ENCODE results near the gene ARHGEF28.
A peak's percentile ranks its signal among the peaks of the same experiment; 100 is the strongest.

ARHGEF28 gene

GRCh38 chr5:73661753-73662152 lies 35.8 kb downstream of the ARHGEF28 start:
- no peak for DNase-seq (ENCODE audit: low read depth)

DNA sequence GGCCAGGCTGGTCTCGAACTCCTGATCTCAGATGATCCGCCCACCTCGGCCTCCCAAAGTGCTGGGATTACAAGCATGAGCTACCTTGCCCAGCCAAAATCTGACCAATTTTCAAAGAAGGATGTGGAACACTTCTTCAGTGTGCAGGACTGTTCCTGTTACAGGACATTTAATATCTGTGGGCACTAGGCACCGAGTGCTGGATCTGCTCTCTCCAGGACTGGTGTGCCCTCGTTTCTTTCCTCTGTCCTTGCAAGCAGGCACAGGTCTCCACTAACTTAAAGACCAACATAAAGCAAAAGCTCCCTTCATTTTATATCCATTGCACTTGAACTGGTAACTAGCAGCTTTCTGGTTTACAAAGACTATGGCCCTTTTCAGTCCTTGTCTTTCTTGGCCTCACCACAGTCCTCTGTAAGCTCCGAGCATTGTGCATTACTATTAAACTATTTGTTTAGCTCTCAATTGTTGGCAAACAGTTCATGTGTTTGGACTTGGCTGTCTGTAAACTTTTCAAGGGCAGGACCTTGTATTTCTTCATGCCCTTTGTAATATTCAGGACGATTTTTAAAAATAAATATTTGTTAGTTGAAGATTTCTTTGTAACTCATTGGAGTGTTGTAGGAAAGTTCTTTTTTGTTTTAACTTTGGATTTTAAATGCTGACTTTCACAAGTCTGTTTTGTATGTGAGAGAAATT lies 37.3 kb downstream of the ARHGEF28 start:
- no peak for DNase-seq (ENCODE audit: low read depth)

DNA sequence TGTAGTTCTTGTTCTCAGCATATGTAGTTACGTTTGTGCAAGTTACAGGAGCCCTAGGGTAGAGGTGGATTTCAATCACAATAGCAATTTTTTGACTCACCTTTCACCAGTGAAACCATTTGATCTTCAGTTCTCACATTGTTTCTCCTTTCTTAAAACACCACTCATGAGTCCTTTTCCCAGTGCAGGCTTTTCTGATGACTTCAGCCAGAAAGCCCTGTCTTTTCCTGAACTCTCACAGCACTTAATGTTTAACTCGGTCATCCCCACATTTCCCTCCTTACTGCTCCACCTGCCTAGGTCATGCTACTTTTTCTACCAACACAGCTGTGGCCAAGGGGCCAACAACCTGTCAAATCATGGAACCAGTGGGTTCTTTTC lies 37.9 kb downstream of the ARHGEF28 start:
- no peak for DNase-seq (ENCODE audit: low read depth)

GRCh38 chr5:73664796-73665195 lies 38.8 kb downstream of the ARHGEF28 start:
- no peak for DNase-seq (ENCODE audit: low read depth)

DNA sequence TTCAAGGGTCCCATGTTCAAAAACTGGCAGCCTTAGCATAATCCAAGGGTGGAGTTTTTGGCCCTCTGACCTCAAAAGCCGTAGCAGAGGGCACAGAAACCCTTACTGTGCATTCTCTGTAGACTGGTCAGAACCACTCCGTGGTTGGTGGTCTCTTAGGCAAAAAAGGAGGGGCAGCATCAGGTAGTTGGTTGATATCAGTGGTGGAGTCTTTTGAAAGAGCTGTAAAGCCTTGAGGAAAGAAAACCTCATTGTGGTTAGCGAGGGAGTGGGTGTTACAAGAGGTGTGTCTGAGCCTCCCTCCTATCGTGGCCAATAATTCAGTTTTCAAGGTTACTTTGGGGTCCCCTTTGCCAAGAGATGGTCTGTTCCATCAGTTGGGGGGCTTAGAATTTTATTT lies 40.9 kb downstream of the ARHGEF28 start:
- no peak for DNase-seq (ENCODE audit: low read depth)

GRCh38 chr5:73668017-73668416 lies 42.0 kb downstream of the ARHGEF28 start:
- DNase-seq (ENCODE audit: low read depth), result no peak

DNA sequence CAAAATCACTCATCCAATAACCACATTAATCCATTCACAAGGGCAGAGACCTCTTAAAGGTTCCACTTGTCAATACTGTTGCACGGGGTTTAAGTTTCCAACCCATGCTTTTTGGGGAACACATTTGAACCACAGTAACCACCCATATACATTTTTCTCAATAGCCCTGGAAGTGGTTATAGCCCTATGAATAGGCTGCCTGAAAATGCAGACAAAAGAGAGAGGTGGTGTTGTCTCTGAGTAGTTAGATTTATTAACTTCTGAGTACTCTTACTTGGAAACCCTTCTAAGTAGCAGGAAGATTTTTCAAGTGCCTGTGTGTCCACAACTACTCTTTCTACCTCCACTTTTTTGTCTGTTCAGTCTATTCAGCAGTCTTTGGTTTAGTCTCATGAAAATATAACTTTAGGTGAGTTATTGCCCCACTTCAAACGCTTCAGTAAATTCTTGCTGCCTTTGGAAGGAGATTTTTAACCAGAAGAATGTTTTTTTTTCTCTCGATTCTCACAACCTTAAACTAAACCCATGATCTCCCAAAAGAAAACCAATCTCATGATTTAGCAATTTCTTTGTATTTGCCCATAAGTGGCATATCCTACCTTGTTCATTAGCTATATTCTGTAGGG lies 42.6 kb downstream of the ARHGEF28 start:
- no peak for DNase-seq (ENCODE audit: low read depth)

DNA sequence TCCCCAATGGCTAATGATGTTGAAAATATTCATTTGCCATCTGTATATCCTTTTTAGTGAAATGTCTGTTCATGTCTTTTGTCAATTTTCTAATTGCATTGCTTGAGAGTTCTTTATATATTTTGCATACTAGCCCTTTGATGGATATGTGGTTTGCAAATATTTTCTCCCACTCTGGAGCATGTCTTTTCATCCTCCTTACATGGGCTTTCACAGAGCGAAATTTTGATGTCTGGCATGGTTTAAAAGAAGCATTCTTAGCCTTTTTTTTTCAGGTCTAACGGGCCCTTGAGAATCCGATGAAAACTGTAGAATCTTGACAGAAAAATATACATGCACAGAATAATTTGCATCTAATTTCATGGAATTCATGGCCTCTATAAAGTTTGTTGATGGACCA lies 44.7 kb downstream of the ARHGEF28 start:
- DNase-seq (ENCODE audit: low read depth), result no peak

GRCh38 chr5:73672132-73672531 lies 46.1 kb downstream of the ARHGEF28 start:
- no peak for DNase-seq (ENCODE audit: low read depth)

DNA sequence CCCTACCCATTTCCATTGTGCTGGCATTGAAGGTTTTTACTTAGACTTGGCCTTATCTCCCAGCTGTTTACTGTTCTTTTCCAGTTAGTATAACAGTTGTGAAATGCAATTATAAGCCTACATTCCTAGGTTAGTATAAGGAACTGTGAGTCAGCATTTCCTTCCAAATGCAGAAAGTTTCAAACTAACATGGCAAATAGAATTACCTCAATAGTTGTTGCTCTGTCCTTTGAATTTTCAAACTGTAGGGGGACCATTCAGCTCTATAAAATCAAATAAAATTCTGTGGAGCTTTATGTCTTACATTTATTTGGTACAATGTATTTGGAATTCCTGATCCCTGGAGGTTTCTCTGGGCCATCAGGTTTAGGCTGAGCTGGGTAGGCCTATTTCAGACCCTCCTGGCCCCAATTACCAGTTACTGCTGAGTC lies 47.2 kb downstream of the ARHGEF28 start:
- DNase-seq (ENCODE audit: low read depth), result no peak

GRCh38 chr5:73674669-73675004 lies 48.6 kb downstream of the ARHGEF28 start:
- no peak for DNase-seq (ENCODE audit: low read depth)

GRCh38 chr5:73678322-73678740 lies 52.3 kb downstream of the ARHGEF28 start:
- no peak for DNase-seq (ENCODE audit: low read depth)

- DNase-seq (ENCODE audit: low read depth), result no peak
These were observed 52.8 kb downstream of the ARHGEF28 start for GRCh38 chr5:73678807-73679206.

- no peak for DNase-seq (ENCODE audit: low read depth)
These were observed 56.2 kb downstream of the ARHGEF28 start for GRCh38 chr5:73682176-73682575.

DNA sequence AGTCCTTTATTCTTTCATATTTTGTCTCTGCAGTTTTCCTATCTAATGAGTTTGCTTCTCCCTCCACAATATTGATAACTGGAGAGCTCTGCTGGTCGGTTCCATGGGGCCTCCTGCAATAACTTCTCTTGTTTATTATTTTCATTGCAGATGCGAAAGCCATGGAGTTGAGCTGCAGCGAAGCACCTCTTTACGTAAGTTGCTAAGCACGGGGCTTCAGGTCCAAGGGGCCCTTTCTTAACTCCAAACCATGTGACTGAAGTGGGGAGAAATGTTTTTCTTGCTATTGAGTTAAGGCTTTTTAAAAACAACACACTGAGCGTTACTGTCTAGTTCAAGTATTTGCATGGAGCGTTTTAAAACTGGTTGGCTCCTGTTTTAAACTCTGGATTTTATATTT lies 58.7 kb downstream of the ARHGEF28 start:
- no peak for DNase-seq (ENCODE audit: low read depth)

DNA sequence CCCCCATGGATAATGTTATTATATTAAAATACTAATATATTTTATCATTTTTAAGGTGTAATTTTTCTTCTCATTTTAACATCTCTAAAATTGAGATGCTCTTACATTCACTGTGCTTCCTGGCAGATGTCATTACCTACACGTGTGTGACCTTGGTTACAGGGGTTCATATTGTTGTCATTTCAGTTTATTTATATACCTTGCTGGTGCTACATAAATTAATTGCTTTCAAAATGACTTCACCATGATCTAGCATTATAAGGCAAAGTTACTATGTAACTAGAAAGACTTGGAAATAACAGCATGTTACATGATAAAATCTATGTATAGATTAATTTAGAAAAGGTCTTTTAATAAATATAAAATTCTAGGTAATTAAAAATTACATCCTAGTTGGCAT lies 60.9 kb downstream of the ARHGEF28 start:
- no peak for DNase-seq (ENCODE audit: low read depth)

DNA sequence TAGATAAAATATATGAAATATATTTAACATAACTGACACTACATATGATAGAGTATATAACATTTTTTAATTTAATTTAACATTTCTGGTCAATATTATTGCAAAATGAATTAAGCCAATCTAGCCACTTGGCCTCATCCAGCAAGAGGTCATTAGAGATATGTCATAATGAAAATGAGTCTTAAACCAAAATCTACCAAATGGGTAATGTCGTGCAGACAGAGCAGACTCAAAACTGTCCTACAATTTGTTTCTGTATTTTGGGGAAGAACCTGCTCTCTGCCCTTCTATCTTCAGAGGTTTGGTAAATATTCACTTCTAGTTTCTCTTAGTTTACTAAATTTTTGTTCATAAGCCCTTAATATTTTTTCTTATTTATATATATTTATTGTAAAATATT lies 61.4 kb downstream of the ARHGEF28 start:
- no peak for DNase-seq (ENCODE audit: low read depth)

DNA sequence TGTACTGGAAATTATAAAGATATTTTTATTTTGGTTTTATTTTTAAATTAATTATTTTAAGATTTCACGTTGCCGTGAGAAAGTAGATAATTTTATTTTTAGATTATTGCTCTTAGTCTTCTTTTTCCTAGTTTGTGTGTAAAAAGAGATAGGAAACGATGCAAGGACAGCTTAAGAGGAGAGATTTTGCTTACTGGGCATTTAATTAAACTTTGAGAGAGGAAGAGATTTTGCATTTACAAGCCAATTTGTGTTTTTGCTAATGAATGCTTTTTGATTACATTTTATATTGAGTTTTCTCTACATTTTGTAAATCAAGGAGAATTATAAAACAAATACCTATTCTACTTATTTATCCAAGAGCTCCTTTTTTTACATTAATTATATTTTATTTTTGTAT lies 64.0 kb downstream of the ARHGEF28 start:
- no peak for DNase-seq (ENCODE audit: low read depth)

DNA sequence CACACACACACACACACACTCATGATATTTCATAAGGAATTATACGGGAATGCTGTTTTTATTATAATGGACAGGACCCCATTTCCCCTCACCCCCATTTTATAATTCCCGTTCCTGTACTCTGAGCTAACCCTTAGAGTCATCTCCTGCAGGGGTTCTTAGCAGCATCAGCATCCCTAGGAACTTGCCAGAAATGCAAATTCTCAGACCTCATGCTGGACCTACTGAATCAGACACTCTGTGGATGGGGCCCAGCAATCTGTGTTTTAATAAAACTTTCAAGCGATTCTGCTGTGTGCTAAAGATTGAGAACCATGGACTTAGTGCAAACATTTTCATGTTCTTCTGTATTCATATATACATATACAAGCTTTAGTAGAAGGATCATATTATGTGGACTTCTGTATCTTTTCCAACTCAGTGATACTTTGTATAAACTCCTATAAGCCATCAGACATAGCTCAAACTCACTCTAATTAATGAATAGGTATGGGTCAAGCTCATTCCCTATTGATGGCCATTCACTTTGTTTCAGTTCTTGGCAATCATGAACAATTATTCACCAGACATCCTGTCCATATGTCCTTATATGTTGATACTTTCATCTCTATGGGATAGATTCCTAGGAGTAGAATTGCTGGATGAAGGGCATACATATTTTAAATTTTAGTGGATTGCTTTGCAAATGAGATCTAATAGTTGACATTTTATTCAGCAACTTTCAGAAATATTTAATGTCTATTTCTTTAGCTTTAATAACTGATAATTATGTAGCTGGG lies 65.5 kb downstream of the ARHGEF28 start:
- DNase-seq (ENCODE audit: low read depth), result no peak

- DNase-seq (ENCODE audit: low read depth), result no peak
These were observed 66.2 kb downstream of the ARHGEF28 start for GRCh38 chr5:73692166-73692640.

DNA sequence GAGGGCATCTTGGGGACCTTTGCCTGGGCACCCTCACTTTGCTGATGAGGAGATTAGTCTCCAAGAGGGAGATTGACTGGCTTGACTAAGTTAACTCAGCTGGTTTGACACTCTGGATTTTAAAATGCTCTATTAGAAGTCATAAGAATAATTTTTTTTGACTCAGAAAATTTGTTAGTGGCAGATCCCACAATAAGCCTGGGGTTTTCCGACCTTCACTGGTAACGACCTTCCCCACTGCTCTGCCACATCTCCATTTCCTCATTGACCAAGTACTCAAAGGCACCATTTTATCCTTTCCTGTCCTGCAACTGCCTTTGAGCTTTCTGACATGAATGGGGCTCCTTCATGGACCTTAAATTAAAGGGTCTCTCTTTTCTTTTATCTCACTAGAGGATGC lies 67.0 kb downstream of the ARHGEF28 start:
- no peak for DNase-seq (ENCODE audit: low read depth)

DNA sequence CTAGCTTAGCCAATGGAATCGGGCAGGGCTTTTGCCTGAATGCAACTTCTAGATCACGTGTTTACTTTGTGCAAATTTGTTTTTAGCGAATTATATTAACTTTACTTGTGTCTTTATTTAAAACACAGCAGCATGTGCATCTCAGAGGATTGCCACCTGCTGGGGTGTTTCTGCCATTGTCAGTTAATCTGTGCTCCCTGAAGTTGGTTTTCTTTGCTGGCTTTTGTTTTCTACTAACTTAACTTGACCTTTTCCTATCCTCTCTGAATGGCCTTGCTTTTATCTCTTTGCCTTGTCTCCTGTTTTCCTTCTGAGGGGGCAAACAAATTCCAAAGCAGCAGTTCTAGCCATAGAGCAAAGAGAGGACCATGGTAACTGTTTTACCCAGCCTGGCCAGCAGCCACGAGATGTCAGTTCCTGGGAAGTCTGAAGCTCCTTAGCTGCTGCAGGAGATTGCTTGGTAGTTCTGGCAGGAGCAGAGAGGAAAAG lies 67.6 kb downstream of the ARHGEF28 start:
- no peak for DNase-seq (ENCODE audit: low read depth)

DNA sequence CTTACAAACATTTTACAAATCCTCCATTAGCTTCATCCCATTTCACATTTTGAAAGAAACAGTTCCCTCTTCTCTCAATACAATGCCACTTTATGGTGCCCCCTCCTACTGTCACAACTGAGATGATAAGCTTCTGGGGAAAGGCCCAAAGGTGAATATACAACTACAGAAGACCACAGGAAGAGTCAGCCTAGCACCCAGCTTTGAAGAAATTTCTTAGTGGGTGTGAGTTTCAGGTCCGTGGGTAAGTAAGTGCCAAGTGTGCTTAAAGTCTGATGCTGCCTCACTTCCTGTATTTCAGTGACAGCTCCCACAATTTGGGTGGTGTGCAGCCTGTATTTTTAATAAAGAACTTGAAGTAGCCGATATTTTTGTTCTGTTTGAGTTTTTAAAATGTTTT lies 68.1 kb downstream of the ARHGEF28 start:
- peak; percentile 1 for DNase-seq (ENCODE audit: low read depth)

Data from stimulated activated CD8-positive, alpha-beta memory T cell treated with anti-CD3 and anti-CD28 coated beads, Interleukin-12 subunit alpha, Interleukin-12 subunit beta, amount 100 ng/mL, for 1 hour (primary cell).